ENCODE data around the gene TTLL10.

The TTLL10 gene

GRCh38 chr1:1206376-1206965 is 32.8 kb downstream of the TTLL10 start, which contains the start of gene TNFRSF18:
Gene TNFRSF18 (minus strand): TSS chr1:1206592. CDS start chr1:1206571, 21 bp downstream.
- DNase-seq (ENCODE audit: low read depth in 2 of 2) = no peak

DNA sequence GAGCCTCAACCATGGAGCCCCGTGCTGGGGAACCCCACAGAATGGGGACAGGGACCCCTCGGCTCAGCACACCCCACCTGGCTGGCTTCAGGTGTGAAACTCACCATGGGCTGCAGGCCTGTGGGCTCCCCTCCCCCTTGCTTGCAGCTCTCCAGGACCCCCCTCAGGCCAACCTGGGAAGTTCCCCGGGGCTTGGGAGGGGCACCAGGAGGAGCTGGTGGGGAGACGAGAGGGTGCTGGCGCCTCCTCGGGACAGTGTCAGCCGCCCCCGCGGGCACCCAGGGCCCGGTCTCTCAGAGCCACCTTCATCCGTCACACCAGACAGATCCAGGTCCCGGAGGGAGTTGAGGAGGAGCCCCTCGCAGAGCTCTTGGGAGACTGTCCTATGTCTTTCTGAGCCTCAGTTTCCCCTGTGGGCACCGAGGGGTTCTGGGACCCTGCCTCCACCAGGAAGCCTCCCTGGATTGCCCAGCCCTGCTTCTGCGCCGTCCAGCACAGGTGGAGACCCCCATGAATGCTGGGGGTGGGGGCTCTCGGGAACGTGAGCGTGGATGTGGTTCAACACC is 33.4 kb downstream of the TTLL10 start:
- DNase-seq (ENCODE audit: low read depth in 2 of 2) = no peak

- DNase-seq (ENCODE audit: low read depth in 2 of 2) = no peak
Measured at GRCh38 chr1:1207571-1207892, 33.9 kb downstream of the TTLL10 start.

DNA sequence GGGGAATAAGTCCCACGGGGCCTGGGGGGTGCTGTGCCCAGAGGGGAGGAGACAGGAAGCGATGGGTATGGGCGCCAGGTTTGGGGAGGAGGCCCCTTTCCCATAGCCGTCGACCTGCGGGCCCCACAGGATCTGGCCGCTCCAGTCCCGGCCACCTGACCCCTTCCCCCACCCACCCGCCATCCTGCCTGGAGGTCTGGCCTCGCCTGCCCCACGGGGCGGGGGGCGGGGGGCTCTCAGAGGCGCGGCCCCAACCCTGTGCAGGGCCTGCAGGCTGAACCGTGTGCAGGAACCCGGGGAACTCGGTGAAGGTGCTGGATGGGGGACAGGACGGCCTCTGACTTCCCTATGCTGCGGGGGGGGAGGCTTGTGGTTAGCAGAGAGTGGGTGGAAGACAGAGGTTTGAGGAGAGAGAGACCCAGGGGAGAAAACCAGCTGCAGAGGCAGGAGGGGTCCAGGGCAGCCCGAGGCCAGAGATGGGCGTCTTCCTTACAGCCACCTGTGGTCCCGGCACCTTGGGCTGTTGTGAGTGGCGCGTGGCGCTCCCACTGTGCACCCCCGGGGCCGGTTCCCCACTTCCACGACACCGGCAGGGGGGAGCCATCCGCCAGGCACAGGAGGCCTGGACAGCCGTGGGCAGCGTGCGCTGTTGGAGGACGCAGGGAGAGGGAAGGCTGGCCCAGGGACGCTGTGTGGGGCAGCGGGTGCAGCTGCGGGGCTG is 35.2 kb downstream of the TTLL10 start:
- peak in 1 of 2 experiments; percentile 59 for DNase-seq (ENCODE audit: low read depth in 2 of 2)

GRCh38 chr1:1210726-1211540 is 37.3 kb downstream of the TTLL10 start:
- DNase-seq (ENCODE audit: low read depth in 2 of 2) = no peak

- no peak for DNase-seq (ENCODE audit: low read depth in 2 of 2)
Measured at GRCh38 chr1:1211541-1212441, 38.1 kb downstream of the TTLL10 start.

- DNase-seq (ENCODE audit: low read depth in 2 of 2) = no peak
Measured at GRCh38 chr1:1212780-1213344, 39.2 kb downstream of the TTLL10 start.

DNA sequence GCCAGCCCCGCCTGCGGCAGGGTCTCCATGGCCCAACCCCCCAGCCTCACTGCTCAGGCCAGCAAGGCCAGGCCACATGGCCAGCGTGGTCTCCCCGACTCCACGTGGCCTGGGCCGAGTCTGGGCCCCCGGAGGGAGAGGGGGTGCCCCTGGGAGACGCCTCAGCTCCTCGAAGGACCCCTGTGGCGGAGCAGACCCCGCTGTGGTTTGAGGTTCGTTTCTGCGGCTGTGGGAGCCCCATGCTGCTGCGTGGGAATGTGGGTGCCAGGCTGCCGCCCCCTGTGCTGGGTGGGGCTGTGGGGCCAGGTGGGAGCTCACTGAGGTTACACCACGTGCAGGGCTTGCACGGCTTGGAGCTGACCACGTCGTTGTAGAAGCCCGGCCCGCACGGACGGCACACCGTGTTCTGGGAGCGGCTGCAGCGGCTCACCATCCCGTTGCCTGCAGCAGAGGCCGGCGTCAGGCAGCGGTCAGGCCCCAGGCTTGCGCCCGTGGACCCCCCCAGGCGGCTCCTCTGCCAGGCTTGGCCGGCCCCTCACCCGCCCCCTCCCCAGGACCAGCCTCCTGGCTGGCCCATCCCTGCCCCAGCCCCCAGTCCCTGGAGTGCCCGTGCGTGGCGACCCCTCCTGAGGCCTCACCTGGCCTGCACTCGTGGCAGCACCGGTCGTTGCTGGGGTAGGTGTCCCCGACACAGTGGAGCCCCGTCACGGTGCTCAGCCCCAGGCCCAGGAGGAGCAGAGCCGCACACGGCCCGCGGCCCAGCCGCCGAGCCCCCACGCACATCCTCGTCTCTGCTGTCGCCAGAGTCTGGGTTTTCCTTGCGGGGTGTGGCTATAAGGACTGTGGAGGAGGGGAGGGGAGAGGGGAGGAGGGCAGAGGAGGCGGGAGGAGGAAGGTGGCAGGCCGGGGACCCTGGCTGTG is 39.9 kb downstream of the TTLL10 start, which contains the start of gene TNFRSF4:
Gene TNFRSF4 (minus strand): TSS at position 809 of the 921 bp plus-strand sequence. CDS start 26 bp downstream, at position 783.
- no peak for DNase-seq (ENCODE audit: low read depth in 2 of 2)

- no peak for DNase-seq (ENCODE audit: low read depth in 2 of 2)
Measured at GRCh38 chr1:1215080-1215676, 41.5 kb downstream of the TTLL10 start.

GRCh38 chr1:1215881-1216605 is 42.4 kb downstream of the TTLL10 start:
- DNase-seq (ENCODE audit: low read depth in 2 of 2) = no peak

- DNase-seq (ENCODE audit: low read depth in 2 of 2) = no peak
Measured at GRCh38 chr1:1216770-1217620, 43.3 kb downstream of the TTLL10 start.

- no peak for DNase-seq (ENCODE audit: low read depth in 2 of 2)
Measured at GRCh38 chr1:1217621-1218523, 44.2 kb downstream of the TTLL10 start.

- no peak for DNase-seq (ENCODE audit: low read depth in 2 of 2)
Measured at GRCh38 chr1:1218524-1219200, 45.0 kb downstream of the TTLL10 start.

DNA sequence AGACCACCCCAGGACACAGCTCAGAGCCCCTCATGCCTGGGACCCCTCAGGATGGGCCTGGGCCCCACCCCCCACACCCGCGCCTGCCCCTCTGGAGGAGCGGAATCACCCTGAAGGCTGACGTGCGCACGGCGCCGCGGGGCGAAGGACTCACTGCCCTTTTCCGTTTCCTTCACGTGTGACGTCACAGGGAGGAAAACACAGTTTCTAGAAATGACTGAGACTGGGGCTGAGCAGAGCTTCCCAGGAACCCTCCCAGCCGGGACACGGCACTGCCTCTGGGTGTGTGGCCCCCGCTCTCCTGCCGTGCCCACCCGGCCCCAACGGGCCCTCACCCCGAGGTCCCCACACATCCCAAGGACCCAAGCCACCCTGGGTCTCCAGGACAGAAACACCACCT is 45.7 kb downstream of the TTLL10 start:
- no peak for DNase-seq (ENCODE audit: low read depth in 2 of 2)

DNA sequence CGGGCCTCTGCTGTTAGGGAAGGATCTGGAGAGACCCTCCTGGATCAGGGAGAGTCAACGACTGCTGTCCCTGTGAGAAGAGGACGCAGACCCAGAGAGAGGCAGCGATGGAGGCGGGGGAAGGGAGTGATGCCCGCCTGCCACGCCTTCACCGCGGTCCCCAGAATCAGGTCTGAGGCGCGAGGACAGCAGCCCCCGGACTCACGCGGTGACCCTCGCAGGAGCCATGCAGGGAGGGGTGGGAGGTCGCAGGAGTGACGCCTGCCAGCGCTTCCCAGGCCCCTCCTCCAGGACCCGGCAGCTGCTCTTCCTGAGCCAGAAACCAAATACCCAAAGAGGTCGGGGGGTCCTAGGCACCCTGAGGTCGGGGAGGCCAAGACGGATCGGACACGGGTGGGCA is 46.5 kb downstream of the TTLL10 start:
- DNase-seq (ENCODE audit: low read depth in 2 of 2) = no peak

DNA sequence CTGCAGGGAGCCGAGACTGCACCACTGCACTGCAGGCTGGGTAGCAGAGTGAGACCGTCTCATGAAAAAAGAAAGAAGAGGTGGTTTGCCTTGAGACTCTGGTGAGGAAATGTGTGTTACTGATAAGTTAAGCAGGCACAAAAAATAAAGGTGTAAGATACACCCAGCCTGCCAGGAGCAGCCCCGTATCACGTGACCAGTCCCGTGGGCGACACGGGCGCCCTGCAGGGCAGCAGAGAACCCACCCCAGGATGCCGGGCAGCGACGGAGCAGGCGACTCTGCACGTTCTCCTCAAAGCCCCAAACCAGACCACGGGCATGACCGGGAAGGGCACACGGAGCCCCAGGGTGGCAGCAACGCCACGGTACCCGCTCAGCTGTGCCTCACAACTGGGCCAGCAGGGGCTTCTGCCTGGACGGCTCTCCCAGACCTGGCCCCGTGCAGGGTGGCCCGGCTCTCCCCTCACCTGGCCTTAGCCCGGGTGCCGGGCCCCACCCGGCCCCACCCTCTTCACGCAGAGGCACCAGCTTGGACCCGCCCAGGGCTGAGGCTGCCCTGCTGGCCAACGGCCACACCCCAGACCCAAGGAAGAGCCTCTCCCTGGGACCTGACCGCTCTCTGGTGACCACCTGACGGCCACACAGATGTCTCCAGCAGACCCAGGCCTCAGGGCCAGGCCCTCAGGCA is 48.4 kb downstream of the TTLL10 start:
- DNase-seq (ENCODE audit: low read depth in 2 of 2) = no peak

Measured in stimulated activated CD4-positive, alpha-beta T cell treated with anti-CD3 and anti-CD28 coated beads, Interleukin-12 subunit alpha, Interleukin-12 subunit beta, amount 100 ng/mL, for 24 hours (primary cell).